GM21390 (cell line): ENCODE results near the gene CLSTN3.

Source experiments
- ATAC-seq: cut with Tn5 transposase; IDR thresholded peaks from one replicate; pipeline ENCODE4 v1.9.1; 2021; ENCODE audit not compliant: unreplicated experiment

The CLSTN3 gene

GRCh38 chr12:7146906-7147305 lies 16.7 kb downstream of the CLSTN3 start:
- no peak for ATAC-seq

- ATAC-seq, result no peak
These were observed 20.2 kb downstream of the CLSTN3 start for GRCh38 chr12:7150356-7150755.

GRCh38 chr12:7150841-7151240 lies 20.7 kb downstream of the CLSTN3 start:
- ATAC-seq, result no peak

GRCh38 chr12:7151532-7151931 lies 21.4 kb downstream of the CLSTN3 start:
- no peak for ATAC-seq

GRCh38 chr12:7152818-7153217 lies 22.6 kb downstream of the CLSTN3 start:
- no peak for ATAC-seq

GRCh38 chr12:7154042-7154441 lies 23.9 kb downstream of the CLSTN3 start:
- ATAC-seq, result no peak

- ATAC-seq, result no peak
These were observed 24.8 kb downstream of the CLSTN3 start for GRCh38 chr12:7154901-7155470.

- no peak for ATAC-seq
These were observed 25.4 kb downstream of the CLSTN3 start for GRCh38 chr12:7155471-7156034.

GRCh38 chr12:7156259-7157197 lies 26.4 kb downstream of the CLSTN3 start:
- no peak for ATAC-seq

- ATAC-seq, result no peak
These were observed 27.2 kb downstream of the CLSTN3 start for GRCh38 chr12:7157391-7157790.

GRCh38 chr12:7158781-7159609 lies 28.8 kb downstream of the CLSTN3 start:
- ATAC-seq, result no peak

GRCh38 chr12:7160183-7160582 lies 30.0 kb downstream of the CLSTN3 start:
- ATAC-seq, result no peak

- no peak for ATAC-seq
These were observed 31.2 kb downstream of the CLSTN3 start for GRCh38 chr12:7161327-7161726.

- no peak for ATAC-seq
These were observed 31.6 kb downstream of the CLSTN3 start for GRCh38 chr12:7161811-7162210.

GRCh38 chr12:7162691-7163114 lies 32.5 kb downstream of the CLSTN3 start:
- ATAC-seq, result no peak

- ATAC-seq, result no peak
These were observed 39.8 kb downstream of the CLSTN3 start for GRCh38 chr12:7169951-7170350.

- ATAC-seq, result no peak
These were observed 41.7 kb downstream of the CLSTN3 start for GRCh38 chr12:7171854-7172253.

- ATAC-seq, result no peak
These were observed 45.3 kb downstream of the CLSTN3 start for GRCh38 chr12:7175493-7175892.

- ATAC-seq, result no peak
These were observed 46.4 kb downstream of the CLSTN3 start for GRCh38 chr12:7176595-7176994.

GRCh38 chr12:7178481-7178880 lies 48.3 kb downstream of the CLSTN3 start:
- ATAC-seq, result no peak

- ATAC-seq, result no peak
These were observed 50.5 kb downstream of the CLSTN3 start for GRCh38 chr12:7180685-7181084.
